GM19025 (cell line): ENCODE data around the gene MAP4.
"Not testable (repeated sequence)": the region's sequence is repeated elsewhere in the genome, so short reads cannot be mapped to it uniquely, and the experiment has no call there.

ENCODE experiments used
- ATAC-seq: cut with Tn5 transposase; IDR thresholded peaks from one replicate; pipeline ENCODE4 v1.9.1; 2021; ENCODE audit warnings: mild to moderate bottlenecking, low read depth, moderate library complexity; ENCODE audit not compliant: unreplicated experiment

The MAP4 gene

DNA sequence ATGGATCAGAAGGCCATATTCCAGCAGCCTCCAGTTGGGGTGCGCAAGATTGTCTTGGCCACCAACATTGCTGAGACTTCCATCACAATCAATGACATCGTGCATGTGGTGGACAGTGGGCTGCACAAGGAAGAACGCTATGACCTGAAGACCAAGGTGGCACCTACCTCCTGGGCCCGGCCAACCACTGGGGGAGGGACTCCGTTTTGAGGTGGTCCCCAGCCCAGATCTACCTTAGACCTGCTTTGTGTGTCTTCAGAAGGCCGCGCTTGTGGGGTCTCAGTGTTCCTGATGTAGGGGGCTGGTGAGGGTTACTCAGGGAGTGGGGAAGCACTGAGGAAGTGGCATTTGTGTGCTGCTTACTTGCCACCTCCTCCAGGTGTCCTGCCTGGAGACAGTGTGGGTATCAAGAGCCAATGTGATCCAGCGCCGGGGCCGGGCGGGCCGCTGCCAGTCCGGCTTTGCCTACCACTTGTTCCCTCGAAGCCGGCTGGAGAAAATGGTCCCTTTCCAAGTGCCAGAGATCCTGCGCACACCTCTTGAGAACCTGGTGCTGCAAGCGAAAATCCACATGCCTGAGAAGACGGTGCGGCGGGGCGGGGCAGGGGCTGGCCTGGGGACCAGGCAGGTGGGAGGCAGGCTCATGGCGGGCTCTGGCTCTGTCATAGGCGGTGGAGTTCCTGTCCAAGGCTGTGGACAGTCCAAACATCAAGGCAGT, 168.3 kb downstream of the MAP4 start:
- ATAC-seq: no peak

DNA sequence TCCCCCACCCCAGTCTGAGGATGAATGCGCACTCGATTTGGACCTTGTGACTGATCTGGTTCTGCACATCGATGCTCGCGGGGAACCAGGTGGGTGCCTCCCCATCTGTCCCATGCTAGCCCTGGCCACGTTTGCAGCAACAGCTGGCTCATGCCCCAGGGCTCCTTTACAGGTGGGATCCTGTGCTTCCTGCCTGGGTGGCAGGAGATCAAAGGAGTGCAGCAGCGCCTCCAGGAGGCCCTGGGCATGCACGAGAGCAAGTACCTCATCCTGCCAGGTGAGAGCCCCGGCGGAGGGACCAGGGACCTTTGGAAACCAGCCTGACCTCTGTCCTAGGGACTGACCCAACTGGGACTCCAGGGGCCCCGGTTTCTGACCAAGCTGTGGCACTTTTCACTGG, 169.0 kb downstream of the MAP4 start:
- ATAC-seq: no peak

DNA sequence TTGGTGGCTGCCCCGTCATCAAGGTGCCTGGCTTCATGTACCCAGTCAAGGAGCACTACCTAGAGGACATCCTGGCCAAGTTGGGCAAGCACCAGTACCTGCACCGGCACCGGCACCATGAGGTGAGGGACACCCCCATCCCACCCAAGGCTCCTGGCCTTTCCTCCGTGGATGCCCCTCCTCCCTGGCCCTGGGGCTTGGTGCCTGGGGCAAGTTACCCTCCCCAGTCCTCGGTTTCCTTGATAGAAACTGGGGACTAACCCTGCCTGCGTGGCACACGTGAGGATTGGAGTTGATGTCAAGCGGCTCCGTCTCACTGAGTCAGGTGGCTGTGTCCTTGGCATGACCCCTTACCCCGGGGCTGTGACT, 169.4 kb downstream of the MAP4 start:
- ATAC-seq: no peak

DNA sequence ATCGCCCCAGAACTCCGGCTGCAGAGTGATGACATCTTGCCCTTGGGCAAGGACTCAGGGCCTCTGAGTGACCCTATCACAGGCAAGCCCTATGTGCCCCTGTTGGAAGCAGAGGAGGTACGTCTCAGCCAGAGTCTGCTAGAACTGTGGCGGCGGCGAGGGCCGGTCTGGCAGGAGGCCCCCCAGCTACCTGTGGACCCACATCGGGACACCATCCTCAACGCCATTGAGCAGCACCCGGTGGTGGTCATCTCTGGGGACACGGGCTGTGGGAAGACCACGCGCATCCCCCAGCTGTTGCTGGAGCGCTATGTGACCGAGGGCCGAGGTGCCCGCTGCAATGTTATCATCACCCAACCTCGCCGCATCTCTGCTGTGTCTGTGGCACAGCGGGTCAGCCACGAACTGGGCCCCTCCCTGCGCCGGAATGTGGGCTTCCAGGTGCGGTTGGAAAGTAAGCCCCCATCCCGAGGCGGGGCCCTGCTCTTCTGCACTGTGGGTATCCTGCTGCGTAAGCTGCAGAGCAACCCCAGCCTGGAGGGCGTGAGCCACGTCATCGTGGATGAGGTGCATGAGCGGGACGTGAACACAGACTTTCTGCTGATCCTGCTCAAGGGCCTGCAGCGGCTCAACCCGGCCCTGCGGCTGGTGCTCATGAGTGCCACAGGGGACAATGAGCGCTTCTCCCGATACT, 169.9 kb downstream of the MAP4 start:
- no peak for ATAC-seq

DNA sequence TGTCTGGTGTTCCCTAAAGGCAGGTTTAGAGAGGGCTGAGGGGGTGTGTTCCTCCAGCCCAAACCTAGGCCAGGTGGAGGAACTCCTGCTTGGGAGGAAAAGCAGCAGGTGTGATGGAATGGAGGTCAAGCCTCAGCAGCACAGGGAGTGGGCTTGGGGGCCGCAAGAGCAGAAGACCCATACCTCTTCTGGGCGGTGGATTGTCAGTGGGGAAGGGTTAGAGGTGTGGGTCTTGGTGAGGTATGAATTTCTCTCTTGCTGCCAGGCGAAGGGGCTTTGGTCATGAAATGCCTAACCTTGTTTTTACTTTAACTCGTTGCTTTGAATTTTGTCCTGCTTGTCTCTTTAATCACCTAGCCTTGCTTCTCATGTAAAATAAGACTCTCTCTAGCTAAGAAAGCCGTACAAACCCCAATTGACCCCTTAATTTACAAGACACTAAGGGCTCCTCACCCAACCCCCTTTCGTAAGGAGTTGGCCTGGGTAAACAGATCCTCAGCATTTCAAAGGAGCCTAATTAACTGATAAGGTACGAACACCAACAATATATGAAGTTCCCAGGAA, 174.3 kb downstream of the MAP4 start:
- no peak for ATAC-seq

DNA sequence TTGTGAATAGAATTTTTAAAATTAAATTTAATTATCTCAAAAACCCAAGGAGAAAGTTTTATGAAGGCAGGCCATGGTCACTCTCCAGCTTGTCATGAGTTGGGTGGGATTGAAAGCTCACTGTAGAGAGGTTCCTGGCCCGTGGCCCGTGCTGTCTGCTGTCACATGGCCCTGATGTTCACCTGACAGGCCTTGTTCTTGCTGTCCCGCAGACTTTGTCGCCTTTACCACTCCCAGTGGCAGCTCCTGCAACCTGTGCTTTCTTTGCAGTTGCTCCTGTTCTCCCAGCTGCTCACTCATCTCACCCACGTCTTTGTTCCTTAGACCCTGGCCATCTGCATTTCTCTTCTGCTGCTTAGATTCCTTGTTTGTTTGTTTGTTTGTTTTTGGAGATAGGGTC, 177.7 kb downstream of the MAP4 start:
- ATAC-seq: no peak

DNA sequence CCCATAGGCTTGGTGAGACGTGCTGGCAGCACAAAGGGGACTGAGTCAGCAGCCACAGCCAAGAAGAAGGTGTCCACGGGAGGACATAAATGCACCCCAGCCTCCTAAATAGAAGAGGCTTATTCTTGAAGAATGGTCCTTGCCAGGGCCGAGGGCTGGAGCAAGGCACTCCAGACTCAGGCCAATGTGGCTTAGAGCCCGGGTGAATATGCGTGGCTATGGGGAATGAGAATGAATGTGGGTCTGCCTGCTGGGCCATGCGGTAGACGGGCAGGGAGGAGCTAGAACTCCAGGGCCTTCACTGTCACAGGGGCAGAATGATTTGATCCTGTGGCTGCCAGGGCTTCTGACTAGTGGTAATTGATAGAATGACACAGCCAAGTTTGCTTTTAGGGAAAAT, 179.2 kb downstream of the MAP4 start:
- ATAC-seq: no peak

DNA sequence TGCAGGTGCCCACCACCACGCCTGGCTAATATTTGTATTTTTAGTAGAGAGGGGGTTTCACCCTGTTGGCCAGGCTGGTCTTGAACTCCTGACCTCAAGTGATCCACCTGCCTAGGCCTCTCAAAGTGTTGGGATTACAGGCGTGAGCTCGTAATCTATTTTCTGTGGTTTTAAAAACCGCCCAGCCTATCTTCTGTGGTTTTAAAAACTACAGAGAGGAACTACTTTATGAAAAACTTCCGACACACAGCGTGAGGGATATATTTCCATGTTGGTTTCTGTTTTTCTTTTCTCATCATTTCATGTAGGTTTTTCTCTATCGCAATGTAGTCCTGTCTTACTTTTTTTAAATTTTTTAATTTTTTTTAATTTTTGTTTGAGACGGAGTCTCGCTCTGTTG, 186.7 kb downstream of the MAP4 start:
- ATAC-seq: not testable (repeated sequence)

DNA sequence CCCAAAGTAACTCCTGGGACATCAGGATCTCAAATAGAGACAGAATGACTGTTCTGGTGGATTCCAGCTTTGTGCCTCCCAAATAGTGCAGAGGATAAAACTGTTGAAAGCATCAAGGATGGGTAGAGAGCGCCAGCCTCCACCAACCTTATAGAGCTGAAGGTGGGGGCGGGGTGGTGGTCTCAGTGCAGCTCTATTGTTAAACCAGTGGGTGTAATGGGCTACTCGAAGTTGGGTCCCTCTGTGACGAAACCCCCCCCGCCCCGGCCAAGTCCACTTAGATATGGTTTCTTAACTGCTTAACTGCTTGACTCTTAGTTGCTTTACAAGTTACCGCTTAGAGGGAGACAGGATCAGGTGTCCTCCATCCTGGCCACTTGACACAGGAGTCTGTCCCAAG, 190.6 kb downstream of the MAP4 start:
- no peak for ATAC-seq

DNA sequence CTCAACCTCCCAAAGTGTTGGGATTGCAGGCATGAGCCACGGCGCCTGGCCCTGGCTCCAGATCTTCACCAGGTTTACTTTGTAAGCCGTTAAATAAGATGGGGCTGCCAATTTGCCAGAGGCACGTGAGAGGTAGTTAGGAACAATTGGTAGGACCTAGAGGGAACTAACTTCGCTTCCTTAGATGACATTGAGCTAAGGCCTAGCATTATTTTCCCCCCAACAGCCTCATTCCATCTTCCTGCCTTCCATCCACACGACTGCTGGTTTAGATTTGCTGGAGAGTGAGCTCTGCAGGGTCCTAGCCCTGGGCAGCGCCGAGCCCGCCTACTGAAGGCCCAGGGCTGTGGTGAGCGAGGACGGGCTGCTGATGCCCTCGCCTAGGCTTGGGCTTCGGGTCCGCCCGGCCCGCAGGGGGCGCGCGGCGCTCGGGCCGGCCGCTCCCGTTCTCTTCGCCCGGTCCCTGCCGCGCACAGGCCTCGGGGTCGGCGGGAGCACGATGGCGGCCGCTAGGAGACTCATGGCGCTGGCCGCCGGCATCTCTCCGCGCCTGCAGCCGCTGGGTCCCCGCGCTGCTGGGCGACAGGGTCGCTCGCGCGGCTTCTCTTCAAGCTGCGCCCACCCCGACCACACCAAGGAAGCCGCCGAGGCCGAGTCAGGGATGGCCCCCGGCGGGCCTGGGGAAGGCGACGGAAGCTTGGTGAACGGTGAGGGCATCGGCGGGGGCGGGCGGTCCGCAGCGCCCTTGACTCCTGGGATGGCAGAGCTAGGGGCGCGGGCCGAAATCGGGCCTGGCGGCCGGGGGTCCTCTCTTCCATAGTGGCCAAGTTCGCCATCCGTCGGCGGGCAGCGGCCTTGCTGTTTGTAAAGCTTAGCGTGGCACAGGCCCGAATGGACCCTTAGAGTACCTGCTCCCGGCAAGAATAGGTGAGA, 191.4 kb downstream of the MAP4 start:
- ATAC-seq: peak; percentile 94

DNA sequence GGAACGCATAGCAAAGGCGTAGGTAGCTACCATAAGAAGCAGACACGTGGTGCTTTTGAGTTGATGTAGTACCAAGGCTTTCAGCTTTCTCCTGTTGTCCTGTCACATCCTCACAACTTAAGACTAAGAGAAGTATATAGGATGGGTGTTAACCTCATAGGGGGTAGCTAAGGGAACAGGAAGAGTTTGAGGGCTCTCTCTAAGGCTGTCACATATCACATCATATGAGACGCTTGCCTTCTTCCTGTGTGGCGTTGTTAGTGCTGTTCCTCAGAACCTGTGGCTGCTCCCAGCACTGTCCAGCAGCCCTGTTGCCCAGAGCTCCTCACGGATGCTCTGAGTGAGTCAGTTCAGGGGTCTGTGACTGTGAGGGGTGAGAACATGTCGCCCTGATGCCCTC, 198.6 kb downstream of the MAP4 start:
- no peak for ATAC-seq

DNA sequence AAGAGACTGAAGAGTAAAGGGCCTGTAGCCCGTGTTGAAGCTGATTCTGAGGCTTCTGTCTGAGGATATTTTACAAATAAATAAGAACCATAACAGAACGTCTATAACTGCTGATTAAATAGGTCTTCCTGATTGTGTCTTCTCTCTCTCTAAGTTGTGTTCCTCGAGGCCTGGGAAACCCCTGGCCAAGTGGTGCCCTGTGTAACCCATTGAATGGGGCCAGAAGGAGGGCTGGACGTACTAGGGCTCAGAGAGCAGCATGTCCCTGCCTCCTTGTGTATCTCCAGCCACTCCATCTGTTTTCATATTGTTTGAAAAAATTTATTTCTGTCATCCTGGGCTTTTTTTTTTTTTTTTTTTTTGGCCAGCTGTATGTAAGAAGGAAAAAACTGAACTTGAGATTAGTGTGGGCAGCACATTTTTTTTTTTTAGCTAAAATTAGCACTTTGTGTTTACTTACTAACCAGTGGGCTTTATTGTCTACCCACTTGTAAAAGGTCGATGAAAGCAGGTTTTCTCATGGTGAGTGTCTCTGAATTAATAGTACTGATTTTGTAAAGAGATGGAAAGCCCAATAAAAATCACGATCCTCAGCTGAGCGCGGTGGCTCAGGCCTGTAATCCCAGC, 202.6 kb downstream of the MAP4 start:
- ATAC-seq: no peak

DNA sequence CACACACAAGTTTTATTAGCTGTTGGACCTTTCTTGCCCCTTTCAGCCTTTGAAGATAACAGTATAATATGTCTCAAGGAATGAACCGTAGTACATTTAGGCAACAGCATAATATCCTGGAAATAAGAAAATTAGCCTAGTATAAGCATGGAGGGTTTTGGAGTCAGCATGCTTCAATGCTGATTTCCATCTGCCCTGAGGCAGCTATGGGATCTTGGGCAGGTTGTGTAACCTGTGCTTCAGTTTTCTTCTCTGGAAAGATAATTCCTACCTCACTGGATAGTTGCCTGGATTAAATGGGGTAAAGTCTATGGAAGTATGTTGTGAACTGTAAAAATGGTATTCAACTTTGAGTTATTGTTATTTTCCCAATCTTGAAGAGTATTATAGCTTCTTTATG, 211.6 kb downstream of the MAP4 start:
- no peak for ATAC-seq

DNA sequence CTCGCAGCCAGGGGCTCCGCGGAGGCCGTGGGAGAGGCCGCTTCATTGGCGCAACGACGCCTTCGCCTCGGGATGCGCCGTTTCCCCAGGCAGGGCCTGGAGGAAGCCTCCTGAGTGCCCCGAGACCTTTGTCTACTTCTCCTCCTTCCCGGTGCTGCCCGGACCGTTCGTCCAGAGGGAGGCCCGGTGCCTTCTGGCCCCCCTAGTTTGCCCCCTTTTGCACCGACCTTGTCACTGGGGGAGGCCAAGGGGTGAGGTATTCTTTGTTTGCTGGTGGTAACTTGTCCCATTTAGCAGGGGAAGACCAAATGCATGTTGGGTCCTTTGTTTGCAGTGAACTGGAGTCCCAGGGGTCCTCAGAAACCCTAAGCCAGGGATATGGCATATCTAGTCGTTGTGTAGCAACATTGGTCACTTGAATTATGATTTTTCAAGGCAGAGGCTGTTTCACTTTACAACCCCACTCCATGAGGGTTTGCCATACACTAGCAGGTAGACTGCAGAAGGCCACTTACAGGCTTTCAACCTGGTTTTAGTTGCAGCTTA, 212.7 kb downstream of the MAP4 start:
- ATAC-seq: no peak

DNA sequence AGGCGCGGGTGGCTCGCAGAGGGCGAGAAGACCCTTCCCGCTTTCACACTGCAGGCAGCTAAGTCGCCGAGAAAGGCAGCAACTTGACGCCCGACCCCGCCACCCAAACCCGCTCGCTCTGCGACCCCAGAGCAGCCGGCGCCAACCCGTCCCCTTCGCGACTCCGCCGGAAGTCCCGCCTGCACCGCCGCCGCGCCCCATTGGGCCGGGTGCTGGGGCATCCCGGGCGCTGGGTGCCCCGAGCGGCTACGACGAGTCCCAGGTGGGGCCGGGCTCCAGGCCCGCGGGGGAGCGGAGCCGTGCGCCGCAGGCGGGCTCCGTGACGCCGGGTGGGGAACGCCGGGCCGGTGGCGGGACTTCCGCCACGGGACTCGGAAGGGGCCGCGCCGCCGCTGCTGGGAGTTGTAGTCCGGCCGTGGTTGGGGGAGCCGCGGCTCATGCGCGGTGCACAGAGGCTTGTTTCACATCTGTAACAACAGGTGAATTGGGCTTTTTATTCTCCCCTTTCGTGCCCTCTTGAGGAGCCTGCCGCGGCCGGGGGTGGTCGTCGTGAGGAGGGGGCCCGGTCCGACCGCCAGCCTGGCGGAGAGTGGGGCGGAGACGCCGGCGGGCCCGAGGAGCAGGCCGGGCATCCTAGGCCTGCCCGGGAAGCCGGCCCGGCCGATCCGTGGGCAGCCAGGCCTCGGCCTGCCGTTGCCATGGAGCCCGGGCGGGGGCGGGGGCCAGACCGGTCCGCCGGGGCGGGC, 213.3 kb downstream of the MAP4 start, which contains the start of gene DHX30:
Gene DHX30 (plus strand): TSS at position 405 of the 746 bp plus-strand sequence. CDS start 7,546 bp downstream, outside the sequence.
- ATAC-seq: peak; percentile 89
